Vagina (tissue), 2 donors: Measurements from ENCODE around the gene TSPO. TPM values are rescaled to one million over a fixed set of nuclear protein-coding genes. Genes with fewer than 3 reads are reported as not detected.

Experiments
- DNase-seq, 2 donors: peaks; one replicate each; pipeline ENCODE4 v3.0.0-alpha.2; 2017; ENCODE audit errors: extremely low spot score in 2 of 2
- H3K27ac ChIP-seq: fragments of 200-600 bp; sonication (generic); one replicate; pipeline ENCODE4 v1.5.1; 2019
- H3K27me3 ChIP-seq: fragments of 200-600 bp; sonication (generic); one replicate; pipeline ENCODE4 v1.5.1; 2019
- H3K36me3 ChIP-seq, 2 donors: fragments of 200-600 bp; sonication (generic); one replicate each; pipeline ENCODE4 v1.5.1; 2017 to 2019
- H3K4me1 ChIP-seq: fragments of 200-600 bp; sonication (generic); one replicate; pipeline ENCODE4 v1.5.1; 2019
- H3K4me3 ChIP-seq, 2 donors: fragments of 200-600 bp; sonication (generic); 1 replicate in 1 of 2; 2 replicates in 1 of 2; pipeline ENCODE4 v1.5.1; 2016 to 2019
- H3K9me3 ChIP-seq: fragments of 200-600 bp; sonication (generic); one replicate; pipeline ENCODE4 v1.5.1; 2019
- POLR2A ChIP-seq, 2 donors: fragments of 450-650 bp; IDR thresholded peaks; one replicate each; pipeline ENCODE4 v1.6.1; 2017; ENCODE audit warnings: antibody characterized with exemption in 2 of 2, mild to moderate bottlenecking in 2 of 2, moderate library complexity in 2 of 2
- POLR2AphosphoS5 ChIP-seq, 2 donors: sonication (generic); formaldehyde crosslinking; IDR thresholded peaks; one replicate each; pipeline ENCODE4 v1.9.0; 2017; ENCODE audit warnings: antibody characterized with exemption in 2 of 2, mild to moderate bottlenecking in 2 of 2, low read depth in 1 of 2; ENCODE audit not compliant: insufficient read depth in 1 of 2
- intact Hi-C: fragments of 100-400 bp; cut with DNase I; formaldehyde crosslinking; loops from one replicate; pipeline ENCODE4 v1.15.1; 2023
- total RNA-seq: library from RNA; depleted of rRNA; stranded (reverse); fragments of >200 nt; gene quantifications from one replicate; pipeline ENCODE4 v1.2.3, GENCODE V29; 2016
- TF ChIP-seq, protein P1 (sequence below), 3 experiments: fragments of 450-650 bp in 2 of 3; fragments of 200-600 bp in 1 of 3; sonication (generic) in 1 of 3; IDR thresholded peaks; one replicate each; pipeline ENCODE4 v1.5.1; 2017 to 2019; ENCODE audit warnings: antibody characterized with exemption in 3 of 3, mild to moderate bottlenecking in 2 of 3, moderate library complexity in 2 of 3

Gene TSPO
- total RNA-seq, 1 donor from 2014 or later, result 524 TPM

DNA sequence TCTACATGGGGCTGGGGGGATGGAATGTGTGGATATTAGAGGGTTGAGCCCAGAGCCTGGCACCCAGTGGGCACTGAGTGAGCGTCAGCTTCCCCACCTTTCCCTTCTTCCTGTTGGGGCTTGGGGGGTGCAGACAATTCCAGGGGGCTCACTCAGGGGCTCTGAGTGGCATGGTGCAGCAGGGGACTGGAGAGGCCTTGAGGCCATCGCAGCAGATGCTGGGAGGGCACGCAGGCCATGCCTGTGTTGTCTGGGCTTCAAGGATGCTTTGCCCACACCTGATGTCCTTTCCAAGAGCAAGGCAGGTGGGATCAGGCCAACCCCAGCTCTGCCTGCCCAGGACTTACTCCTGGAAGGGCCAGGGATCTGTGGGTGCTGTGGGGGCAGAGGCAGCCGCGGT lies 46.8 kb downstream of the TSPO start:
- H3K4me3 ChIP-seq, result no peak overlapping the region
- H3K27ac ChIP-seq, result no peak overlapping the region
- H3K9me3 ChIP-seq, result no peaks in the 10 kb centered on the region
- H3K4me1 ChIP-seq, result no peaks in the 10 kb centered on the region
- H3K27me3 ChIP-seq, result no peaks in the 10 kb centered on the region
- no peak for DNase-seq
- TF ChIP-seq POLR2A (IDR thresholded peaks at IDR 0.05) (no peak), POLR2AphosphoS5 (IDR thresholded peaks at IDR 0.05; ENCODE audit: insufficient read depth in 1 of 2, low read depth in 1 of 2) (no peak)
- TF ChIP-seq, protein P1, sequence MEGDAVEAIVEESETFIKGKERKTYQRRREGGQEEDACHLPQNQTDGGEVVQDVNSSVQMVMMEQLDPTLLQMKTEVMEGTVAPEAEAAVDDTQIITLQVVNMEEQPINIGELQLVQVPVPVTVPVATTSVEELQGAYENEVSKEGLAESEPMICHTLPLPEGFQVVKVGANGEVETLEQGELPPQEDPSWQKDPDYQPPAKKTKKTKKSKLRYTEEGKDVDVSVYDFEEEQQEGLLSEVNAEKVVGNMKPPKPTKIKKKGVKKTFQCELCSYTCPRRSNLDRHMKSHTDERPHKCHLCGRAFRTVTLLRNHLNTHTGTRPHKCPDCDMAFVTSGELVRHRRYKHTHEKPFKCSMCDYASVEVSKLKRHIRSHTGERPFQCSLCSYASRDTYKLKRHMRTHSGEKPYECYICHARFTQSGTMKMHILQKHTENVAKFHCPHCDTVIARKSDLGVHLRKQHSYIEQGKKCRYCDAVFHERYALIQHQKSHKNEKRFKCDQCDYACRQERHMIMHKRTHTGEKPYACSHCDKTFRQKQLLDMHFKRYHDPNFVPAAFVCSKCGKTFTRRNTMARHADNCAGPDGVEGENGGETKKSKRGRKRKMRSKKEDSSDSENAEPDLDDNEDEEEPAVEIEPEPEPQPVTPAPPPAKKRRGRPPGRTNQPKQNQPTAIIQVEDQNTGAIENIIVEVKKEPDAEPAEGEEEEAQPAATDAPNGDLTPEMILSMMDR (IDR thresholded peaks at IDR 0.05), result no peak
- intact Hi-C loops, result no loop called here
- H3K36me3 ChIP-seq, result no peaks in the 10 kb centered on the region

GRCh38 chr22:43198936-43199335 lies 47.6 kb downstream of the TSPO start:
- no peaks in the 10 kb centered on the region for H3K9me3 ChIP-seq
- no peaks in the 10 kb centered on the region for H3K4me1 ChIP-seq
- H3K27ac ChIP-seq, result no peak overlapping the region
- intact Hi-C loops, result no loop called here
- H3K36me3 ChIP-seq, result no peaks in the 10 kb centered on the region
- TF ChIP-seq, protein P1 (IDR thresholded peaks at IDR 0.05), result no peak
- no peak for TF ChIP-seq POLR2A (IDR thresholded peaks at IDR 0.05)
- TF ChIP-seq POLR2AphosphoS5 (IDR thresholded peaks at IDR 0.05; ENCODE audit: insufficient read depth in 1 of 2, low read depth in 1 of 2), result no peak
- no peaks in the 10 kb centered on the region for H3K27me3 ChIP-seq
- no peak for DNase-seq
- no peak overlapping the region for H3K4me3 ChIP-seq

DNA sequence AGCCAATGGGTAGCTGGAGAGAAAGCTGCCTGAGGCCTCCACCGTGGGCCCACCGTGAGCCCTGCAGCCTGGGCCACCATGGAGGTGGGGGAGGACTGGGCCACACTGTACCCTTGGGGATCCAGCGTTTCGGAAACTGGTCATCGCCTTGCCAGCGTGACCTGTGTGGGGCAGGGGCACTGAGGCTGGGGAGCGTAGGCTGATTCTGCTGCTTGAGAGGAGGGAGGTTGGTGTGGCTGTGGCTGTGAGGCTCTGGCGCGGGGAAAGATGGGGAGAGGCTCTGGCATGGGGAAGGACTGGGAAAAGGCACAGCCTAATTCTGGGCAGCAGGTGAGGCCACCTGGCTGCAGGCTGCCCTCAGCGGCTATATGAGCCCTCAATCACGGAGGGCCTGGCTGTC lies 48.2 kb downstream of the TSPO start:
- H3K9me3 ChIP-seq, result no peaks in the 10 kb centered on the region
- no peaks in the 10 kb centered on the region for H3K27me3 ChIP-seq
- no peak for TF ChIP-seq POLR2A (IDR thresholded peaks at IDR 0.05)
- TF ChIP-seq, protein P1 (IDR thresholded peaks at IDR 0.05), result no peak
- no peak for TF ChIP-seq POLR2AphosphoS5 (IDR thresholded peaks at IDR 0.05; ENCODE audit: insufficient read depth in 1 of 2, low read depth in 1 of 2)
- no peak for DNase-seq
- no peak overlapping the region for H3K27ac ChIP-seq
- H3K4me1 ChIP-seq, result no peaks in the 10 kb centered on the region
- intact Hi-C loops, result no loop called here
- H3K36me3 ChIP-seq, result no peaks in the 10 kb centered on the region
- H3K4me3 ChIP-seq, result no peak overlapping the region

- H3K4me1 ChIP-seq, result no peaks in the 10 kb centered on the region
- H3K27me3 ChIP-seq, result no peaks in the 10 kb centered on the region
- H3K36me3 ChIP-seq, result no peaks in the 10 kb centered on the region
- intact Hi-C loops, result no loop called here
- TF ChIP-seq POLR2A (IDR thresholded peaks at IDR 0.05), result no peak
- no peak for TF ChIP-seq POLR2AphosphoS5 (IDR thresholded peaks at IDR 0.05; ENCODE audit: insufficient read depth in 1 of 2, low read depth in 1 of 2)
- TF ChIP-seq, protein P1 (IDR thresholded peaks at IDR 0.05), result no peak
- no peaks in the 10 kb centered on the region for H3K9me3 ChIP-seq
- no peak overlapping the region for H3K27ac ChIP-seq
- no peak for DNase-seq
- H3K4me3 ChIP-seq, result no peak overlapping the region
Measured at GRCh38 chr22:43200031-43200430, 48.7 kb downstream of the TSPO start.

DNA sequence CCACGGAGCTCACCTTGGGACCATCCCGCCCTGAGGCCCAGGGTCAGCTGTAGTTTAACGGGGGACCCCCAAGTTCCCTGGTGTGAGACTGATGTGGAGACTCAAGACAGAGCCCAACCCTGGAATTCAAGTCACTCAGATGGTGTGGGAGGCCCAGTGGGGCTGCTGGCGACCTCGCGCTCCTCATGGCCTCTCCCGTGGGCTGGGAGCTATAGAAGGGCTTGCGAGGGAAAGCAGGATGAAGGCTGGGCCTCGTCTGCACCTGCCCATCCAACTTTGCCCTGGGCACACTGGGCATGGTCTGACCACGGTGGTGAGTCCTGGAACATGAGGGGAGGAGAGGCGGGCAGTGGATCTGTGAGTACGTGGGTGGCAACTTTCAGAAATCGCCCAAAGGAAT lies 49.2 kb downstream of the TSPO start:
- intact Hi-C loops, result no loop called here
- H3K4me1 ChIP-seq, result no peaks in the 10 kb centered on the region
- no peaks in the 10 kb centered on the region for H3K9me3 ChIP-seq
- no peaks in the 10 kb centered on the region for H3K36me3 ChIP-seq
- no peaks in the 10 kb centered on the region for H3K27me3 ChIP-seq
- no peak for DNase-seq
- no peak for TF ChIP-seq POLR2A (IDR thresholded peaks at IDR 0.05)
- TF ChIP-seq, protein P1 (IDR thresholded peaks at IDR 0.05), result no peak
- TF ChIP-seq POLR2AphosphoS5 (IDR thresholded peaks at IDR 0.05; ENCODE audit: insufficient read depth in 1 of 2, low read depth in 1 of 2), result no peak
- H3K27ac ChIP-seq, result no peak overlapping the region
- no peak overlapping the region for H3K4me3 ChIP-seq
